Osteocyte (in vitro differentiated cells): ENCODE data around the gene FLT3. TPM values are rescaled to one million over a fixed set of nuclear protein-coding genes. Genes with fewer than 3 reads are reported as not detected.

Experiments
- DNase-seq: peaks from one replicate; pipeline ENCODE4 v3.0.0; 2021; ENCODE audit warnings: mixed read lengths; ENCODE audit not compliant: unreplicated experiment; ENCODE audit errors: extremely low spot score
- H3K27ac Mint-ChIP-seq: one replicate; pipeline ENCODE4 v1.8.0; 2021; ENCODE audit warnings: mild to moderate bottlenecking, mixed read lengths; ENCODE audit not compliant: unreplicated experiment
- H3K27me3 Mint-ChIP-seq: one replicate; pipeline ENCODE4 v1.8.0; 2021; ENCODE audit warnings: mixed read lengths; ENCODE audit not compliant: unreplicated experiment
- H3K36me3 Mint-ChIP-seq: one replicate; pipeline ENCODE4 v1.8.0; 2021; ENCODE audit warnings: mixed read lengths; ENCODE audit not compliant: unreplicated experiment
- H3K4me1 Mint-ChIP-seq: one replicate; pipeline ENCODE4 v1.8.0; 2021; ENCODE audit warnings: mixed read lengths; ENCODE audit not compliant: unreplicated experiment
- H3K4me3 Mint-ChIP-seq: one replicate; pipeline ENCODE4 v1.8.0; 2021; ENCODE audit warnings: mild to moderate bottlenecking, moderate library complexity, mixed read lengths; ENCODE audit not compliant: unreplicated experiment
- H3K9me3 Mint-ChIP-seq: one replicate; pipeline ENCODE4 v1.8.0; 2021; ENCODE audit warnings: mixed read lengths; ENCODE audit not compliant: unreplicated experiment
- total RNA-seq: library from RNA; stranded (reverse); gene quantifications from 2 replicates; pipeline ENCODE4 v1.2.1, GENCODE V29; 2021
- TF ChIP-seq, protein P1 (sequence below): fragments of 200-600 bp; sonication (generic); IDR thresholded peaks from 2 replicates; pipeline ENCODE4 v1.5.0; 2021; ENCODE audit warnings: antibody characterized with exemption, mild to moderate bottlenecking, moderate library complexity

Gene FLT3
- total RNA-seq, 1 donor from 2014 or later = not detected

DNA sequence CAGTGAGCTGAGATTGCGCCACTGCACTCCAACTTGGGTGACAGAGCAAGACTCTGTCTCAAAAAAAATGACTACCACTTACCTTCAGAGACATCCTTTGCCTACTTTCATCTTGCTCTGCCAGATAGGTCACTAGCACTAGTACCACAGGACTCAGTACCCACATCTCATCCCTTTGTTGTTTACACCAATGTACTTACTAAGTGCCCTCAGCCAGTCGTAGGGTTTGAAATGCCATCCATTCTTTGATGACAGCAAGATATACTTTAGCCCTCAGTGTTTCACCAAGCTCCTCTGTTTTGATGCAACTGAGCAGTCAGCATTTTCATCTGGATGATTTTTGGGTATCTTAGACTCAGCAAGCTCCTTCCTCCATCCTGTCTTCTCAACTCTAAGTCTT lies 118.0 kb downstream of the FLT3 start:
- Mint-ChIP-seq H3K36me3 (no peaks in the 10 kb centered on the region), H3K27me3 (peaks cover 79% of the 10 kb centered on the region), H3K4me1 (peaks cover 13% of the 10 kb centered on the region), H3K9me3 (no peaks in the 10 kb centered on the region), H3K4me3 (no peak overlapping the region), H3K27ac (no peak overlapping the region)
- TF ChIP-seq, protein P1, sequence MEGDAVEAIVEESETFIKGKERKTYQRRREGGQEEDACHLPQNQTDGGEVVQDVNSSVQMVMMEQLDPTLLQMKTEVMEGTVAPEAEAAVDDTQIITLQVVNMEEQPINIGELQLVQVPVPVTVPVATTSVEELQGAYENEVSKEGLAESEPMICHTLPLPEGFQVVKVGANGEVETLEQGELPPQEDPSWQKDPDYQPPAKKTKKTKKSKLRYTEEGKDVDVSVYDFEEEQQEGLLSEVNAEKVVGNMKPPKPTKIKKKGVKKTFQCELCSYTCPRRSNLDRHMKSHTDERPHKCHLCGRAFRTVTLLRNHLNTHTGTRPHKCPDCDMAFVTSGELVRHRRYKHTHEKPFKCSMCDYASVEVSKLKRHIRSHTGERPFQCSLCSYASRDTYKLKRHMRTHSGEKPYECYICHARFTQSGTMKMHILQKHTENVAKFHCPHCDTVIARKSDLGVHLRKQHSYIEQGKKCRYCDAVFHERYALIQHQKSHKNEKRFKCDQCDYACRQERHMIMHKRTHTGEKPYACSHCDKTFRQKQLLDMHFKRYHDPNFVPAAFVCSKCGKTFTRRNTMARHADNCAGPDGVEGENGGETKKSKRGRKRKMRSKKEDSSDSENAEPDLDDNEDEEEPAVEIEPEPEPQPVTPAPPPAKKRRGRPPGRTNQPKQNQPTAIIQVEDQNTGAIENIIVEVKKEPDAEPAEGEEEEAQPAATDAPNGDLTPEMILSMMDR = no peak
- DNase-seq = no peak

DNA sequence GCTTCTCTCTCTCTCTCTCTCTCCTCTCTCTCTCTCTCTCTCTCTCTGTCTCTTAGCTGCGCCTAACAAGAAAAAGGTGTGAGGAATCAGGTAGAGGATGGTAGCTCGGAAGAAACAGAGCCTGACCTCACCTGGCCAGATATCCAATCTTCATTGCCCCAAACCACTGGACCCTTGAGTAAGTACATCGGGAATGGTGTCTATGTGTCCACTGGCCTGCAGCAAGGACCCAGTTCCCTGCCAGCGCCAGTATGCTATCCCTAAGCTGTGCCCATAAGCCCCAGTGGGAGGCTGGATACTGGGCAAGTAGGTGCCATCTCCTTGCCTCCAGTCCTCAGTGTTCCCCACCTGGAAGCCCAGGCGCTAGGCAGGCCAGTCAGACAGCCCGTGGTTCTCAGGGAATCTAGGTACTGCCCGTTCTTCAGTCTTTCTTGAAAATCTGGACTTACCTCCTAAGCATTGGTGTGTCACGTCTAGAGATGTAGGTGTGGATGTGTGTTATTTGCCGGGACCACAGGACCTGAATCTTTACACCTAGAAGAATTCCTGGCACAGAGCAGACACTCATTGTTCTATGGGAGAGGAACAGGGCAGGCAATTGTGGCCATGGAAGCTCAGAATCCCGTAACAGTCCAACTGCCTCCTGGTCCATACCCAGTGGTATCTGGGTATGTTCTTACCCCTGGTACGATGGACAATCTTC lies 119.2 kb downstream of the FLT3 start:
- DNase-seq = no peak
- no peaks in the 10 kb centered on the region for H3K36me3 Mint-ChIP-seq
- TF ChIP-seq, protein P1 = no peak
- H3K27me3 Mint-ChIP-seq = peaks cover 78% of the 10 kb centered on the region
- no peak overlapping the region for H3K4me3 Mint-ChIP-seq
- peaks cover 13% of the 10 kb centered on the region for H3K4me1 Mint-ChIP-seq
- no peaks in the 10 kb centered on the region for H3K9me3 Mint-ChIP-seq
- H3K27ac Mint-ChIP-seq = no peak overlapping the region

DNA sequence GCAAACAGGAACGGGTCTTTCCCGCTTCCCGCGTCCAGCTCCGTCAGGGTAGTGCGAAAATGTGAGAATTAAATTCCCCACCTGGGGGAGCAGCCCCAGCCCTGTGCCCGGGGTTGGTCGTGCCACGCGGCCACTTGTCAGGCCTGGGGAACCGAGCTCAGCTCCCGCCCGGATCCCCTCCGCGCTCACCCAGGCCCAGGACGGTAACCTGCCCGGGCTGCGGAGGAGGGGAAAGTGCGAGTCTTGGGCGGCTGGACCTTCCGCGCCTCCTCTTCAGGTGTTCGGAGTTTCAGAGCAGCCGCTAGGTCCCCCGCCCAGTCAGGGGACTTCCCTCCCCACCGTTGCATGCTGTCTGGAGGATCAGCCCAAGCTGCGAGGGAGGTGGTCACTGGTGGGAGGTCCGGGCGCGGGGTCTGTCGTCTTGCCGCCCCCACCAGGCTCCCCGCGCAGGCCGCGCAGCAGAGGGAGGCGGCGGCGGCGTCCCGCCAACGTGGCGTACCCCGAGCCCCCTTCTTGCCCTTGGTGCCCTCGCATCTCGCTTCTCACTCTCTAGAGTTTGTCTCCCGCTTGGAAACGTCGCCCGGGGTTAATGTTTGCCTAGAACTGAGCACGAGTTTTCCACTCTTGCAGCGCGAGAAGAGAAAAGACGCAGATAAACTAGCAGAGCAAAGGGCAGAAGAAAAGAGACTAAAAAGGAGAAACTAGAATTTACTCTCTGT lies 119.9 kb downstream of the FLT3 start:
- peaks cover 15% of the 10 kb centered on the region for H3K4me1 Mint-ChIP-seq
- TF ChIP-seq, protein P1 = no peak
- no peaks in the 10 kb centered on the region for H3K9me3 Mint-ChIP-seq
- DNase-seq = no peak
- peaks cover 80% of the 10 kb centered on the region for H3K27me3 Mint-ChIP-seq
- no peak overlapping the region for H3K27ac Mint-ChIP-seq
- no peaks in the 10 kb centered on the region for H3K36me3 Mint-ChIP-seq
- H3K4me3 Mint-ChIP-seq = no peak overlapping the region

DNA sequence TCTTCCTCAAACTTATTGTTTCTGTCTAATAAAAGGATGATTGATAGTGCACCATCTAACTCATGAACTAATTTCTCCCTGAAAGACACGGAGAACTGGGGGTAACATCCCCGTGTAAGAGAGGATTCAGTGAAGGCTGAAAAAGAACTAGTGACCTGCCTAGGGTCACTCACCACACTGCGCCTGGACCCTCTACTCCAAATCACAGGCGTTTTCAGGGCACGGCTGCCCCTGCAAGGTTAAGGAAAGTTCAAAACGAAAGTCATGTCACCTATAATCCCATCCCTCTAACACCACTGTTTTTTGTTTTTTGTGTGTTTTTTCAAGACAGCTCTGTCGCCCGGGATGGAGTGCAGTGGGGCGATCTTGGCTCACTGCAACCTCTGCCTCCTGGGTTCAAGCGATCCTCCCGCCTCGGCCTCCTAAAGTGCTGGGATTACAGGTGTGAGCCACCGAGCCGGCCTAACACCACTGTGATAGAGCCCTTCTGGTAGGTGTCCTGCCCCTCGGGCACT lies 120.6 kb downstream of the FLT3 start:
- Mint-ChIP-seq H3K36me3 (no peaks in the 10 kb centered on the region), H3K4me3 (no peak overlapping the region)

More for the DNA sequence above, 120.6 kb downstream of the FLT3 start:
- peaks cover 16% of the 10 kb centered on the region for H3K4me1 Mint-ChIP-seq
- TF ChIP-seq, protein P1 = no peak
- no peak for DNase-seq
- H3K9me3 Mint-ChIP-seq = no peaks in the 10 kb centered on the region
- no peak overlapping the region for H3K27ac Mint-ChIP-seq
- H3K27me3 Mint-ChIP-seq = peaks cover 86% of the 10 kb centered on the region
